ENCODE results near the gene UBAC2. TPM values are rescaled to one million over a fixed set of nuclear protein-coding genes. Genes with fewer than 3 reads are reported as not detected.

Gene UBAC2
- total RNA-seq, 1 donor from 2014 or later: 82.3 TPM

DNA sequence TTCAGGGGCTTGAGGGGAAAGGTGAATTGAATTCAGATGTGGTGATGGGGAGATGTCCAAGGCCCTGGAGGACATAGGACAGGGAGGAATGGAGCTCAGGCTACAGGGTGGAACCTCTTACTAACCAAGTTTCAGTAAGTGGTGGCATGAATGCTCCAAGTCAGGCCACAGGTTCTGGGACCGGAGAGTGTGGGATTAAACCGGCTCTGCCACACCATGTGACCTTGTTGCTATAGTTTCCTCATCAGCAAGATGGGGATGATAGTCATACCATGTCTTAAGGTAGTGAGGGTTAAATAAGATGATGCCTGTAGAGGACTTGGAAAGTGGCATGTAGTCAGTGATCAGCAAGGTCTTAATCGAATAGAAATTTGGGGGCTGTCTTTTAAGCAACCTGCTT is 90.2 kb downstream of the UBAC2 start:
- no peak for DNase-seq (ENCODE audit: low read depth)

DNA sequence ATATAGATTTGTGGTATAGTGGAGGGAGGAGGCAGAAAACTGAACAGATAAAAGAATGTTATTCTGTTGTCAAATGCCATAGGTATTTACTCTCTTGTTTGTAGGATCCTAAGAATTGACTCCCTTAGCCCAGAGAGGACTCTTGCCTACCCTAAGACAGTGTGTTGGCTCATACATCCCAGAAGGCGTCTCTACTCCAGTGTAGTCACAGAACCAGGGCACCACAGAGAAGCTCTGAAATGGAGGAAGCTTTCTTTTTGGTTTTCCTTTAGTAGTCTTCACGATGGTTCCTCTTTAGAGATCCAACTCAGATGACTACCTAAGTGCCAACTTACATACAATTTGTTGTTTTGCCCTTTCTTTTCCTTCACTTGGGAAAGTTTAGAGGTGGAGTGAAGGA is 92.5 kb downstream of the UBAC2 start:
- no peak for DNase-seq (ENCODE audit: low read depth)

DNA sequence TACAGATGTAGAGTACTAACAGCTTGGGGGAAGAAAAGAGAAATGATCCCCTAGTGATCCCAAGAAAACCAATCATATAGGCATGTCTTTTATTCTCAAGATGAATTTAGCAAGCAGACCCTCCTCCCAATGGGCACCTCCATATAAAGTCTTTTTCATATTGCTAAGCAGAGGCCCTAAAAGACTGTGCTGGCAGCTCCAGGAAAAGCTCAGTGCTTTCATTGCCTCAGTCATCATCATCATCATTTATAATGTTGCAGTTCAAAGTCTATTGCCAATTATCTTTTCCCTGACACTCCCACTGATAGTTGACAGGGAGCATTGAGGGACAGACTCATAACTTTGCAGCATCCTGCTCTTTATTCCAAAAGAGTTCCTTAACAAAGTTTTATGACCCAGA is 93.5 kb downstream of the UBAC2 start:
- no peak for DNase-seq (ENCODE audit: low read depth)

DNA sequence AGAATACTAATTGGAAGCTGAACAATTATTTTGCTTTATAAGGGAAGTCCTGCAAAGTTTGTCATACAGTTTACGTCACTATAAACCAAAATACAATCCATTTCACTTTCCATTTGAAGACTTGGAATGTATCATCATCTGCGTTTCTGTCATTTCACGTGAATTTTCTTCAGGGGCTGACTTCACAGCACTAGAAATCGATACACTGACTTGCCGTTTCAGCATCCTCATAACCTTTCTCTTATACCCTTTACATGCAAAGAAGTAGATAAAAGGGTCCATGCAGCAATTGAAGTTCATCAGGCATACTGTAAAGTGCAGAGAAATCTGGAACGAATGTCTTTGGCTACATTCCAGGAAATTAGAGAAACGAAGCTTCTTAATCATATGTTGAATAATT is 94.3 kb downstream of the UBAC2 start:
- DNase-seq (ENCODE audit: low read depth): no peak

DNA sequence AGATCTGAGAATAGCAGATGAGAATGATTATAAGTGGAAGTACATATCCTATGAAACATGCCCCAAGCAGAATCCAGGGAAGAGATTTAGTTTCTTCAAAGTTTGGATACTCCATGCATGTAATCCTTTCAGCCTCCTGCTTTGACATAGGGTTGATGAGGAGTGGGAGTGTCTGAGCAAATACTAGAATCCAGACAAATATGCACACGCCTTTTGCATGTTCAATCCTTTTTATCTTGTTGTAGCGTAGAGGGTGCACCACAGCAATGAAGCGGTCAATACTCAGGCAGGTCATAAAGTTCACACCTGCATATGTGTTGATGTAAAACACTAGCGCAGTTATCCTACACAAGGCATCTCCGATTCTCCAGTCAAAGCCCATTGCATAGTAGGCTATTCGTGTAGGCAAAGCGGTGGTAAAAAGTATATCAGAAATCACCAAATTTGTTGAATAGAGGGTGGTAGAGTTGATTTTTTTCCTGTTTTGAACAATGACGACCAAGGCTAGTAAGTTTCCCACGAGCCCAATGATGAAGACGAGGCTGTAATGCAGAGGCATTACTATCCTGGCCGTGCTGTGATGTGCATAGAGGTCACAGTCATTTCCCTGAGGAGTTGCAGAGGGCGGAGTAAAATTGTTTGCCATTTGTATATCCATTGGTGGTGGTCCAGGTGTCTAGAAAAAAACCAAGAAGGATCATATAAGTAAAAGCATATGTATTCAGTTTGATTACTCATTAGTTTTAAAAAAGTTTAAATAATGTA is 95.0 kb downstream of the UBAC2 start:
- no peak for DNase-seq (ENCODE audit: low read depth)

DNA sequence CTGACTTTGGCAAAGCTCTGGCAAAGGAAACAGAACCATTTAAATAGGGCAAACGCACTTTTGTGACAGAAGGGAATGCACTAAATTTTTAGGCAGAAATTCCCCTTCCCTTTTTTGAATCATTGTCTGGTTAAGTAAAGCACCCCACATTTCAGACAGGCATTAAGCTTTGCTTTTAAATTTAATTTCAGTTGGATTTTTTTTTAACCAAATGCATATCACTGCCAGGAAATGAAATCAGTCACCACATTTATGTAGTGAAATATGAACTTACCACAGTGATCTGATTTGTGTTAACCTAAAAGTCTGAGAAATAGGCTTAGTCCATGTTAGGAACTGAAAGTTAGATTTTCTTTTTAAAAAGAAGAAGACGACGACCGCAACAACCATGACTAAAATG is 95.7 kb downstream of the UBAC2 start:
- DNase-seq (ENCODE audit: low read depth): no peak

DNA sequence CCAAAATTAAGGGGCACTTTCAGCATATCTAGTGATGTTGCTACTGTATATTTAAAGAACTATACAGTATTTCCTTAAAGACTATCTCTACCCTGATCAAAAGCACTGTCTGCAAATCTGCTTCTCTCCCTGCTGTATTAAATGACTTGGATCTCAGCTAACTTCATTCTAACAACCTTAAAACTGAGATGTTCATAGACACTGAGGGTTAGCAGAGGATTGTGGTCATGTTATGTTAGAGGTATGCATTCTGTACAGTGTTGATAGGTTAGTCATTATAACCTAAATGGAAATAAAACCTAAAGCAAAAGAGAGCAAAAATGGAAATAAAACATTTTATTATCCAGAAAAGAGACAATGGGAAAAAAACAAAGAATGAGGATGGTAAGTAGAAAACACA is 96.7 kb downstream of the UBAC2 start:
- no peak for DNase-seq (ENCODE audit: low read depth)

DNA sequence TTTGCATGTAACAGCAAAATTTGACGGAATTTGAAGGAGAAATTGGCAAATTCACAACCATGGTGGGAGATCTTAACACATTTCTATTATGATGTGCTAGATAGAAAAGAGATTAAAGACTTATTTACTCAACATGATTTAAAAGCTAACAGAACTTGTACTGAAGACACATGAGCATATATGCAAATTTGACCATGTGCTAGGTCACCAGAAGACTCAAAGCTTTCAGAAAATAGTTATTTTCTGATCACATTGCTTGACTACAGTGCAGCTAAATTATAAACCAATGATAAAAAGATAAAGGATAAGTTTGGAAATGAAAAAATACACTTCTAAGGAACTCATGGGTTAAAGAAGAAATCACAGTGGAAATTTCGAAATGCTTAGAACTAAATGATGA is 97.4 kb downstream of the UBAC2 start:
- DNase-seq (ENCODE audit: low read depth): no peak

DNA sequence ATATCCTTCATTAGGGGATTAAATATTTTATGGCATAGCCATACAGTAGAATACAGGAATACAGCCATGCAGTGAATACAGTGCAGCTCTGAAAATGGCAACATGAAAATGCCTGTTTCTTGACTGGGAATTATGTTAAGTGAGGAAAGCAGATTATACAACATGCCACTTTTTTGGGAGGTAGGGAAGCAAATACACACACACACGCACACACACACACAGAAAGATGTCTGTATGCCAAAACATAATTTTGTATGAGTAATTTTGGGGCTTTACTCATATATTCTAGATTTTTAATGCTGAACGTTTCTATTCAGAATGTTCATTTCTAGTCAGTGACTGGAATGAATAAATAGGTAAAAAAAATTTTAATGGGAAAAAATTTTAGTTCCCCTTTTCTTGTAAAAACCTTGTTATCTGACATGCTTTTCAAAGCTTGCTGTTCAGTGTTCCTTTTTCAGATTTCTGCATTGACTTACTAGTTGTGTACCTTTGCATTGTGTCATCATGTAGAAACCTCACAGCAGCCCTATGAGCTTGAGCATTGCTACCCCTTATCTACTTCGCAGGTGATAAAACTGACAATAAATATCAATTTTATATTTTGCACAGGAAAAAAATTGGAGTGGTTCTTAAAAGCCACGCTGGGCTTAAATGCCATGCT is 98.7 kb downstream of the UBAC2 start:
- no peak for DNase-seq (ENCODE audit: low read depth)

DNA sequence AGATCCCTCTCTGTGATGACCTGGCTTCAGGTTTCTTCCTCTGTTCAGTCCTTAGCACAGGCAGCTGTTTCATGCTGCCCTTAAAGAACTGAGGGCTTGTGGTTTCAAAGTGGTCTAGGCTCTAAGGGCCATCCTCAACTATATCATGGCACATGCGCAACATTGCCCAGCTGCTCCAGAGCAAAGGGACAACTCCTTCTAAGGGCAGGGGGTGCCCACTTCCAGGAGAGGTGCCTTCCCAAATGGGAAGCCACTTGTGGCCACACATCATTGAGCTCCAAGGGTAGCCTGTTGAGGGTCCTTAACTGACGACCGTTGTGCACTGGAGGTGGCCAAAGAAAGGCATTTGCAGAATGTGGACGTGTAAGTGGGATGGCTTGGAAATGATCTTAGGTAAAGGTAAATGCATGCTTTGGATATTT is 99.3 kb downstream of the UBAC2 start:
- peak; percentile 70 for DNase-seq (ENCODE audit: low read depth)

DNA sequence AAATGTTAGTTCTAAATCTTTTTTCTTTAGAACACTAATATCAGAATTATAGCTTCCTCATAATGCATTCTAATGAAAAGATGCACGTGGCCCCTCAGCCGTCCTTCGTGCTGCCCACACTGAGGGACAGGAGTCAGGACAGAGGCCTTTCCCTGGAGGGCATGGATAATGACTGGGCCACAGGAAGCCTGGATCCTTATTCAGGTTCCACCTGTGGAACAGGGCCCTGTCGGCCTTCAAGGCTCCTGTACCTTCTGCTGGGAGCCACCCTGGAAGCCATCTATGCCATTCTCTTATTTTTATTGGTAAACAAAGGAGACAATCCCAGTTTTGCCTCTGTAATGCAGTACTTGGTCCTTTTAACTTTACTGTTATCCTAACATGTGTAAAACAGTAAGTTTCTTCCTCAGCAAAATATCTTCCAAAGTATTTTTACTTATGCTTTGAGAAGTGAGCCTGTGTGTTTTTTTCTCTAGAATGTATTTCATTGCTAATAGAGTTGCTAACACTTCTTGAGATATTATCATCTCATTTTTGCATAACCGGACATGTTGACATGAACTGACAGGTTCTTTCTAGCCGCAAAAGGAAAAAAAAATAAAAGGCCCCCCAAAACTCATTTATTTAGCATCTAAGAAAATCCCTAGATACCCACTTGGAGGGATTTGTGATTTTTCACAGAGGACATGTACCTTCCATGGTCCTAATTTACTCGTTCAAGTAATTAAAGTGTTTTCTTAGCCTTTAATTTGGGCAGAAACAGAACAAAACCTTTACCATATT is 100.6 kb downstream of the UBAC2 start:
- DNase-seq (ENCODE audit: low read depth): no peak

DNA sequence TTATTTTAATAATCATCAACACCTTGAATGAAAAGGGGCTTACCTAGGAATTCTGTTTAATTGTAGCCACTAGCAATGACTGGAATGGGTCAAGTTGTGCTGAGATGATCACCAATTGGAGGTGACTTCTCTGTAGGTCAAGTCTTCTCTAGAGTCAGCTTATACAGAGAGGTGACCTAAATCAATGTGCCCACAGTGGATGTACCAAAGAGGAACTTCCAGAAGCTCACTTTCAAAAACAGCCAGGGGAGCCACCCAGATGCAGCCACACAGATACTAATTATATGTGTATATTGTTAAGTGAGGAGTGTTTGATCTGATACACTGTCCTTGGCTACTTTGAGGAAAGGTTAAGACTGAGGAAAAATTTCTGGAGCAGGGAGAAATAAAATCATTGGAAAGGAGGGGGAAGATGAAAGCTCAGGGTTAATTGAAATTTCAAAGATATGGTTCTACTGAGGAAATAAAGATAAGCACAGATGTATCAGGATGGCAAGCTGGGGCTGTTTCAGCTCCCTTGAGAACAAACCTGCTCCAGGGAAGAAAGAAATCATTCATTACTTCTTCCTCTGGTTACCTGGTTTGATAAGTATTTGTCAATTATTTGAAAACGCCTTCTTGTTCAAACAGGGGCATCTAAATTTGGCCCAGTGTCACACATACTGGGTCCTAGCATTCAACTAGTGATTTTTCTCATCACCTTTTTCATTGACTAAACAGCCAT is 101.4 kb downstream of the UBAC2 start:
- no peak for DNase-seq (ENCODE audit: low read depth)

DNA sequence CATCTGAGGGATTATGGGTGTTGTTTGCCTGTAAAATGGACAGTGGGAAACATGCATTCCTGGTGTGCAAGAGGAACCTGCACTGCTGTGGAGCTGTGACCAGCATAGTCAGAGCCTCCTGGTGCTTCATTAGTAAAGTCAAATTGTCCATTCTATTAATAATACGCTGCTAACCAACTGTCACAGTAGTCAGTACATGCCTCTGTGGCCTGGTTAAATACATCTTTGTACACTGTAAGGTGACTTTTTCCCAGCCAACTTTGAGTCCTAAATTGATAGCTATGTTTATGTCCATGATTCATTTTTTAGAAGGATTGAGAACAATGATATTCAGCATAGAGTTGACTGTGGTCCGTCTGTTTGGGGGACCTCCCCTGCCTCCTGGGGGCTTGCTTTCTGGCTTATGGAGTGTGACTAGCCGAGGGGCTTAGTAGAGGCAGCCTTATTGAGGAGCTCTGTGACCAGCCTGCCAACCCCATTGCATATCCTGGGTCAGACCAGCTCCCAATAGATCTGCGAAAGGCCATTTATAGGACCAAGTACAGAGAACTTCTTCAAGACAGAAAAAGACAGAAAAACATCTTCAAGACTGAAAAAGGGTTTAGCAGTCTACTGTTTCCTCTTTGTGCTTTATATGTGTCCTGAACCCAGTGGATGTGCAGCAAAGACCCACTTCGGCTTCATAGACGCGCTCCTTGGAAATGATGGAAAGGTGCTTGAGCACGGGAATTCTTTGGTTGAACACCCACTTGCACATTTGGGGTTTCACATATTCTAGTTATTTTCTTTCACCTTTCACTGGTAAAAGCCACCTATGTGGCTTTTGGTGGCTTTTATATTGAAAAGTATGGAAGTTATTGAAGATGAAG is 102.2 kb downstream of the UBAC2 start:
- DNase-seq (ENCODE audit: low read depth): no peak

DNA sequence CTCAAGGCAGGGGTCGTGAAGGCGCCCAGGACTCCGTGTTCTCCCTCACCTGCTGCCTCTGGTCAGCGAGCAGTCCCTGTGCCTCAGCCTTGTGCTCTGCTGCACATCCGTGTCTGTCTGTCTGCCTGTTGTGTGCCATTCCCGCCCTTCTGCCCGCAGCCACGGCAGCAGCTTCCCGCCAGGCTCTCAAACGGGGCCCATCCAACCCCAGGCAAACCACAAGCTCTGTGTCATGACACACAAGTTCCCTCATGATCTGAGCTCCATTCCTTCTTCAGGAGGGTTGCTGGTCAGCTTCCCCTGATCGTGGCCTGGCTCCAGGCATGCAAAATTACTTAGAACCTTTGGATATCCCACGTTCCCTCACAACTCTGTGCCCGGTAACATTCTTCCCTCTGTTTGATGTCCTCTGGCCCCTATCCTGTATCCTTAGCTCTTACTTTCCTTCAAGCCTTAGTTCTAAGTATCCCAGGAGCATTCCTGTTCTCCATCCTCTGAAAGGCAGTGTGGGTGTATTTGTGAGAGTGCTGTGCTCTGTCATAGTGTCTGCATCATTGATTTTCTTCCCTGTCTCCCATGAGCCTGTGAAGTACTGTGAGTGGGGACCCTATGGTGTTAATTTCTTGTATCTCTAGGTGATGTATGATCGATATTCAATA is 103.3 kb downstream of the UBAC2 start:
- DNase-seq (ENCODE audit: low read depth): no peak

DNA sequence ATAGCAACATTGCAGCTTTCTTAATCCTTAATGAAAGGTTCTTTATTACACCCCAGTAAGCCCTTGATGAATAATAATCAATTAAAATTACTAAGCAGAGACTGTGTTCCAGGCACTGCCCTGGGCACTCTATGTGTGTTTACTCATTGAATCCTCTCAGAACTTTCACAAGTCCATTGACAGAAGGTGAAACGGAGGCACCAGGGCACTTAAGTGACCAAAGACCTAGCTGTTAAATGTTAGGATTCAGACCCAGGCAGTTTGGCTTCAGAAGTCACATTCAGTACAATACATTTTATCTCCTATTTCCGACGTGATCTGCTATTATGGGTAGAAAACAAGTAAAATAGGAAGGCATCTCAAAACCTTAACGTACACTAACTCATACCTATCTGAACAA is 103.9 kb downstream of the UBAC2 start:
- DNase-seq (ENCODE audit: low read depth): no peak

DNA sequence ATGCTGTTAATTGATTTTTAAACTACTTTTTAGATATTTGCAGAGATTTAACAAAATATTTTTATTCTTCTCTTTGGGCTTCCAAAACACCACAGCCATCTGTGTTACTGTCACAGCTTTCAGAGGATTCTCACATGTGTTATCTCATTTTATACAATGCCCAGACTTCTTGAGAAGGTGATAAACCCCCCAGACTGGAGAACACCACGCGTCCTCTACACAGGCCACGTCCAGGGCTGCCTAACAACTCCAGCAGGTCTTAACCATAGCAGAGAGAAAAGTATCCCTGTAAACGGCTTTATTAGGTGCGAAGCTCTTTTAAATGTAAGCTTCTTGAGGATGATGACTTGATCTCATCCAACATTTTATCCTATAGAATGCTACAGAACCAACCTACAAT is 104.5 kb downstream of the UBAC2 start:
- no peak for DNase-seq (ENCODE audit: low read depth)

DNA sequence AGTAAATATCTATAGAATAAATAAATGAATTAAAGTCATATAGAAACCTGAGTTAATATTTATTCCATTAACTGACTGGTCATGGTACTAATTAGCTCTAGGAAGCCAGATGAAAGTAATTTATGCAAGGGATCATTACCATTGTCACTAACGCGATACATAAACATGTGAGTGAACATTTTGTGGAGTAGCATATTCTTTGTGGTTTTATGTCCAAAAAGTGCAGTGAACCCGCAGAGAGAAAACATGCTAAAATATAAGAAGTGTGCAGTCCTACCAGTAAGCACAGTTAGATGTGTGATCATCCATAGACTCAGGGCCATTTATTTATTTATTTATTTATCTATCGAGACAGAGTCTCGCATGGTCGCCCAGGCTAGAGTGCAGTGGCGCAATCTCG is 104.9 kb downstream of the UBAC2 start:
- DNase-seq (ENCODE audit: low read depth): no peak

DNA sequence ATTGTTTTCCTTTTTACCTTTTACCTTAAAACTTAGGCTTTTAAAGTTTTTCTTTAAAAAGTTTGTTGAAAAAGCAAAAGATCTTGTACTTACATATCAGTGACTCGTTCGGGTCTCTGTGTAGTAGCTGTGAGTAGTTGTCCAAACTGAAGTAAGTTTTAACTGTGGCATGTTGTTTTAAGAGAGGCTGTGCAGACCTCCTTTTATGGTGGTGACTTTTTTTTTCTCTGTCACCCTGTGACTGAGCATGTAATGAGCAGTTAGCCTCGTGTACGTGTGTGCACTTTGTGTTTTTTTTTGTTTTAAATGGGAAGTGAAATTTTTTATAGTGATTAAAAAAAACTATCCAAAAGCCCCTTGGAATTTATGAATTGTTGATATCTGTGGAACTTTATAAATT is 106.6 kb downstream of the UBAC2 start, which contains the start of gene GPR183:
Gene GPR183 (minus strand): TSS at position 153 of the 400 bp plus-strand sequence. CDS start 11,254 bp downstream, outside the sequence.
- no peak for DNase-seq (ENCODE audit: low read depth)

DNA sequence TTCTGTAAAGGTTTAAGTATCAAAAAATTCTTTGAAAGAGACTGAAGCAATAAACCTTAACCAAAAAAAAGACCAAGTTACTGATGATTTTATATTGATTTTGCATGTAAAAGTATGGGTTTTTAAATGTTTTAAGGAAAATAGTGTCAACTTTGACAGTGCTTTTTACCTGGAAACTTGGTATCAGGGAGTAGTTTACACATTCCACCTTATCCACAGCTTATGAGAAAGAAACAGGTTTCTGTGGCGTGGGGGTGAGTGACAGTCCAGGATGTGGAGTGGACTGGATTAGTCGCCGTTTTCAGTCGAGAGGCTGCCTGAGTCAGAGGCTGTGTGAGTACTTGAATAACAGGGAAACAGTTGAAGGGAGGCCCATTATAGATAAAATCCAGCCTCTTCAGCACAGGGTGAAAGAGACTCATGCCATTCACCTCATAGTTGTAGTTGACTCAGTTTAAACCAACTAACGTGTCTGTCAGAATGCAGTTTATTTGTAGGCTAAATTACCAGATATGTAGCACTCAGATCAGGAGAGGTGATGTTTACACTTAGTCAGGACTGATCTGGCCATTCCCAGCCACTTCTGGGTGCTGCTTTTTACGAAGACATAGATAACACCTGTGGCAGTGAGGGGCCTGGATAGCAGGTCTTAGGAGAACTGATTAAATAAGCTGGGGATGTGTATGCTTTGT is 107.1 kb downstream of the UBAC2 start:
- DNase-seq (ENCODE audit: low read depth): peak; percentile 64
